Uterus (tissue), 2 donors: ENCODE measurements around the gene FMN2.

Experiments used
- CTCF ChIP-seq, 4 experiments: fragments of 200-600 bp in 2 of 4; fragments of 450-650 bp in 2 of 4; sonication (generic) in 2 of 4; IDR thresholded peaks; one replicate each; pipeline ENCODE4 v1.5.1; 2016 to 2019; ENCODE audit warnings: antibody characterized with exemption in 4 of 4, mild to moderate bottlenecking in 2 of 4, moderate library complexity in 1 of 4
- POLR2A ChIP-seq, 2 donors: fragments of 450-650 bp; IDR thresholded peaks; one replicate each; pipeline ENCODE4 v1.6.1; 2016; ENCODE audit warnings: antibody characterized with exemption in 2 of 2, mild to moderate bottlenecking in 1 of 2, moderate library complexity in 1 of 2

- TF ChIP-seq CTCF (IDR thresholded peaks at IDR 0.05): no peak
- TF ChIP-seq POLR2A (IDR thresholded peaks at IDR 0.05): no peak
These were observed 31.2 kb downstream of the FMN2 start for GRCh38 chr1:240122639-240123613.
